NCI-H2227 (cell line): ENCODE data around the gene YIF1A.
"Not testable (repeated sequence)": the region's sequence is repeated elsewhere in the genome, so short reads cannot be mapped to it uniquely, and the experiment has no call there.

Source experiments
- DNase-seq: peaks from one replicate; lab custom pipeline; 2025; ENCODE audit not compliant: unreplicated experiment; lab: John Stamatoyannopoulos, UW

Gene YIF1A

GRCh38 chr11:66326261-66327111 lies 37.5 kb upstream of the YIF1A start:
- no peak for DNase-seq

- DNase-seq = no peak
These were observed 36.3 kb upstream of the YIF1A start for GRCh38 chr11:66325263-66325671.

GRCh38 chr11:66324664-66325063 lies 35.7 kb upstream of the YIF1A start:
- DNase-seq = no peak

GRCh38 chr11:66323684-66324083 lies 34.7 kb upstream of the YIF1A start:
- DNase-seq = no peak

- DNase-seq = no peak
These were observed 33.9 kb upstream of the YIF1A start for GRCh38 chr11:66322732-66323427.

GRCh38 chr11:66321606-66322005 lies 32.7 kb upstream of the YIF1A start:
- no peak for DNase-seq

GRCh38 chr11:66320748-66321147 lies 31.8 kb upstream of the YIF1A start:
- not testable (repeated sequence) for DNase-seq

- not testable (repeated sequence) for DNase-seq
These were observed 31.3 kb upstream of the YIF1A start for GRCh38 chr11:66320289-66320688.

GRCh38 chr11:66318600-66318970 lies 29.6 kb upstream of the YIF1A start:
- no peak for DNase-seq

GRCh38 chr11:66317723-66318599 lies 29.0 kb upstream of the YIF1A start:
- no peak for DNase-seq

GRCh38 chr11:66317322-66317722 lies 28.4 kb upstream of the YIF1A start:
- no peak for DNase-seq

GRCh38 chr11:66316849-66317251 lies 27.9 kb upstream of the YIF1A start, which contains the start of gene CD248:
Gene CD248 (minus strand): TSS chr11:66317044. CDS start chr11:66317027, 17 bp downstream.
- no peak for DNase-seq

- DNase-seq = no peak
These were observed 27.2 kb upstream of the YIF1A start for GRCh38 chr11:66315921-66316811.

- DNase-seq = no peak
These were observed 26.5 kb upstream of the YIF1A start for GRCh38 chr11:66315498-66315885.

- no peak for DNase-seq
These were observed 25.9 kb upstream of the YIF1A start for GRCh38 chr11:66314561-66315497.

- no peak for DNase-seq
These were observed 25.2 kb upstream of the YIF1A start for GRCh38 chr11:66314186-66314501.

- DNase-seq = no peak
These were observed 24.6 kb upstream of the YIF1A start for GRCh38 chr11:66313321-66314185.

GRCh38 chr11:66312549-66313320 lies 23.8 kb upstream of the YIF1A start:
- DNase-seq = peak; percentile 99
